HEK293T (cell line): Measurements from ENCODE around the gene LKAAEAR1.

Experiments
- CTCF ChIA-PET: fragments of 350-600 bp; formaldehyde crosslinking; extraction: SDS; loops from one replicate; lab custom pipeline; 2021; ENCODE audit warnings: antibody characterized with exemption, inconsistent platforms; lab: Yijun Ruan, JAX
- POLR2A ChIA-PET: fragments of 350-600 bp; formaldehyde crosslinking; extraction: SDS; loops from one replicate; lab custom pipeline; 2020; ENCODE audit warnings: antibody characterized with exemption, inconsistent platforms; lab: Yijun Ruan, JAX
- DNase-seq: peaks from one replicate; pipeline ENCODE4 v3.0.0; 2012; ENCODE audit warnings: mixed read lengths; ENCODE audit errors: extremely low spot score
- ARNT ChIP-seq: fragments of 450-650 bp; IDR thresholded peaks from 2 replicates; pipeline ENCODE4 v1.6.1; 2017; ENCODE audit warnings: mild to moderate bottlenecking
- BHLHE40 ChIP-seq: fragments of 450-650 bp; IDR thresholded peaks from 2 replicates; pipeline ENCODE4 v1.6.1; 2016; ENCODE audit warnings: mild to moderate bottlenecking, moderate library complexity, borderline replicate concordance
- CTBP1 ChIP-seq: fragments of 450-650 bp; IDR thresholded peaks from 2 replicates; pipeline ENCODE4 v1.6.1; 2016; ENCODE audit warnings: borderline replicate concordance
- ELF4 ChIP-seq: fragments of 450-650 bp; IDR thresholded peaks from 2 replicates; pipeline ENCODE4 v1.6.1; 2017; ENCODE audit warnings: antibody characterized with exemption
- FOXA1 ChIP-seq: fragments of 450-650 bp; IDR thresholded peaks from 2 replicates; pipeline ENCODE4 v1.6.1; 2016; ENCODE audit warnings: mild to moderate bottlenecking
- FOXK2 ChIP-seq: fragments of 450-650 bp; IDR thresholded peaks from 2 replicates; pipeline ENCODE4 v1.6.1; 2016; ENCODE audit warnings: mild to moderate bottlenecking
- FOXM1 ChIP-seq: fragments of 450-650 bp; IDR thresholded peaks from 2 replicates; pipeline ENCODE4 v1.6.1; 2017; ENCODE audit warnings: mild to moderate bottlenecking, borderline replicate concordance
- HDGF ChIP-seq: fragments of 450-650 bp; IDR thresholded peaks from 2 replicates; pipeline ENCODE4 v1.6.1; 2017; ENCODE audit warnings: antibody characterized with exemption, borderline replicate concordance
- L3MBTL2 ChIP-seq: fragments of 450-650 bp; conservative IDR thresholded peaks from 2 replicates; pipeline ENCODE4 v1.6.1; 2016; ENCODE audit warnings: mild to moderate bottlenecking
- LEF1 ChIP-seq: fragments of 450-650 bp; IDR thresholded peaks from 2 replicates; pipeline ENCODE4 v1.6.1; 2017; ENCODE audit warnings: mild to moderate bottlenecking, borderline replicate concordance
- NFRKB ChIP-seq: fragments of 450-650 bp; IDR thresholded peaks from 2 replicates; pipeline ENCODE4 v1.6.1; 2016; ENCODE audit warnings: mild to moderate bottlenecking, moderate library complexity
- SP1 ChIP-seq: fragments of 450-650 bp; IDR thresholded peaks from 2 replicates; pipeline ENCODE4 v1.6.1; 2017
- SUZ12 ChIP-seq: fragments of 450-650 bp; IDR thresholded peaks from 2 replicates; pipeline ENCODE4 v1.6.1; 2016; ENCODE audit warnings: mild to moderate bottlenecking
- TARDBP ChIP-seq: fragments of 450-650 bp; IDR thresholded peaks from 2 replicates; pipeline ENCODE4 v1.6.1; 2016
- ZNF384 ChIP-seq: fragments of 450-650 bp; IDR thresholded peaks from 2 replicates; pipeline ENCODE4 v1.6.1; 2016
- TF ChIP-seq, protein P1 (sequence below): fragments of 450-650 bp; IDR thresholded peaks from 2 replicates; pipeline ENCODE4 v1.6.1; 2016

The LKAAEAR1 gene

DNA sequence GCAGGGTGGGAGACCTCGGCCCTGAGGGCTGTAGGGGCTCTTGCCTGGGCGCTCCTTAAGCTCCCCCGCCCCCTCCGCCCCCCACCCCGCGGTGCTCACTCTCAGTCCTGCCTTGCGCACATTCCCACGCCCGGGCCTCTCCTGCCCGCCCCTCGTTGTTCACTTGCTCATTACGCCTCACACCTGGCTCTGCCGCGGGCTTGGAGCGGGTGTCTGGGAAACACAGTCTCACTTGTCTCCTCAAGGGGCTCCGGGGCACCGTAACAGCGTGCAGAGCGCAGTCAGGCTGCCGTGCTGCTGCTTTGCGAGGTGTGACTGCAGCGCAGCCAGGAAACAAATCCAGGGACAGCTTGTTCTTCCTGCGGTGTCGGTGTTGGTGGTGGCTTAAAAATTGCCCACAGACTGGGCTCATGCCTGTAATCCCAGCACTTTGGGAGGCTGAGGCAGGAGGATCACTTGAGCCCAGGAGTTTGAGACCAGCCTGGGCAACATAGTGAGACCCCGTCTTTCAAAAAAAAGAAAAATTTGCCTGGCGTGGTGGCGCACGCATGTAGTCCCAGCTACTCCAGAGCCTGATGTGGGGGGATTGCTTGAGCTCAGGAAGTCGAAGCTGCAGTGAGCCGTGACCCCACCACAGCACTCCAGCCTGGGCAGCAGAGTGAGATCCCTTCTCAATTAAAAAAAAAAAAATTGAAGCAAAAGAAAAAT, 18.6 kb upstream of the LKAAEAR1 start:
- CTCF ChIA-PET = interaction anchor here (0.6 to 1.4 kb wide), 4 partner anchors 9 to 125 kb away, joined by 3 read pairs; partner anchors contain the start of gene LKAAEAR1
- POLR2A ChIA-PET = no interaction called here
- TF ChIP-seq ZNF384 = 0 out of 2 replicates have a peak, but pooled peaks have one; percentile 24
- no peak for TF ChIP-seq ELF4
- TF ChIP-seq L3MBTL2 = peak; percentile 36; the same call in 1 of the 2 replicates
- DNase-seq = peak; percentile 48

DNA sequence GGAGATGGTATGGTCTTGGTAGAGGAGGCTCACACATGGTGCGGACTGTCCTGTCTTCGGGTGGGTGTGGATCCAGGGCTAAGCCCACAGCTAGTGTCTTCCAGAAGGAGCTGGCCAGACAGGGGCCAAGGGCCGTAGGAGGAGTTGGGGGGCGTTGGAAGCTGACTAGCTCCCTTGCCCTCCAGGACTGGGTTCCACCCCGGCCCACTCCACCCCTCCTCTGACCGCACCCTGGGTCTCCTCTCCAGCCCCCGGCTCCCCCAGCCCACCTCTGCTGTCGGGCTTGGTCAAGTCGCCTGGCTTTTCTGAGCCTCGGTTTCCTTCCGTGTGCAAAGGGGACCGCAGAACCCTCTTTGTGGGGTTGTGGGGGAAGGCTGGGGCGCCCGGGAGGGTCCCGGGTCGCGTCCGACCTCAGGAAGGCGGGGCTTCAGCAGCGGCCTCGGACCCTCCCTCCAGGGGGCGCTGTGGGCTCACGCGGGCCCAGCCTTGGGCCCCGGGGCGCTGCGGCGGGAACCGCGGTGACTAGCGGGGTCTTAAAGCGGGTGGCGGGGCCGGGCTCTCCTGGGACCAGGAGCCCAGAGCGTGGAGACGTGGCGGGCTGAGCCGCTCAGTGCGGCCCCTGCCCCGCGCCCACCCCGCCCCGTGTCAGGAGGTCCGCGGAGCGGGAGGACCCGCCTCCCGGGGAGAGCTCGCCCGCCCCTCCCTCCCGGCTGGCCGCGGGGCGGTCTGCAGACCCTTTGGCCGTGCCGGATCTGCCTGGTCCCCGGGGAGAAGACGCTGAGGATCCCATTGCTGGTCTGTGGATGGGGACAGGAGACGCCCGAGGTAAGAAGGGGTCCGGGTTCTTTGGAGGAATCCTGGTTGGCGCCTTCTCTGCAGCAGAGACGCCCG, 17.8 kb upstream of the LKAAEAR1 start:
- POLR2A ChIA-PET = interaction anchor here (0.6 kb wide), 1 partner anchor 40 kb away, joined by 3 read pairs; no protein-coding TSS in a partner anchor
- CTCF ChIA-PET = interaction anchor here (0.6 to 1.4 kb wide), 4 partner anchors 9 to 126 kb away, joined by 3 read pairs; partner anchors contain the start of gene LKAAEAR1
- peak; percentile 92 for DNase-seq
- TF ChIP-seq LEF1 (no peak), SUZ12 (no peak), TARDBP (no peak), CTBP1 (no peak), NFRKB (no peak), ELF4 (no peak), ZNF384 (no peak), BHLHE40 (no peak)
- TF ChIP-seq, protein P1, sequence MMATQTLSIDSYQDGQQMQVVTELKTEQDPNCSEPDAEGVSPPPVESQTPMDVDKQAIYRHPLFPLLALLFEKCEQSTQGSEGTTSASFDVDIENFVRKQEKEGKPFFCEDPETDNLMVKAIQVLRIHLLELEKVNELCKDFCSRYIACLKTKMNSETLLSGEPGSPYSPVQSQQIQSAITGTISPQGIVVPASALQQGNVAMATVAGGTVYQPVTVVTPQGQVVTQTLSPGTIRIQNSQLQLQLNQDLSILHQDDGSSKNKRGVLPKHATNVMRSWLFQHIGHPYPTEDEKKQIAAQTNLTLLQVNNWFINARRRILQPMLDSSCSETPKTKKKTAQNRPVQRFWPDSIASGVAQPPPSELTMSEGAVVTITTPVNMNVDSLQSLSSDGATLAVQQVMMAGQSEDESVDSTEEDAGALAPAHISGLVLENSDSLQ = no peak

DNA sequence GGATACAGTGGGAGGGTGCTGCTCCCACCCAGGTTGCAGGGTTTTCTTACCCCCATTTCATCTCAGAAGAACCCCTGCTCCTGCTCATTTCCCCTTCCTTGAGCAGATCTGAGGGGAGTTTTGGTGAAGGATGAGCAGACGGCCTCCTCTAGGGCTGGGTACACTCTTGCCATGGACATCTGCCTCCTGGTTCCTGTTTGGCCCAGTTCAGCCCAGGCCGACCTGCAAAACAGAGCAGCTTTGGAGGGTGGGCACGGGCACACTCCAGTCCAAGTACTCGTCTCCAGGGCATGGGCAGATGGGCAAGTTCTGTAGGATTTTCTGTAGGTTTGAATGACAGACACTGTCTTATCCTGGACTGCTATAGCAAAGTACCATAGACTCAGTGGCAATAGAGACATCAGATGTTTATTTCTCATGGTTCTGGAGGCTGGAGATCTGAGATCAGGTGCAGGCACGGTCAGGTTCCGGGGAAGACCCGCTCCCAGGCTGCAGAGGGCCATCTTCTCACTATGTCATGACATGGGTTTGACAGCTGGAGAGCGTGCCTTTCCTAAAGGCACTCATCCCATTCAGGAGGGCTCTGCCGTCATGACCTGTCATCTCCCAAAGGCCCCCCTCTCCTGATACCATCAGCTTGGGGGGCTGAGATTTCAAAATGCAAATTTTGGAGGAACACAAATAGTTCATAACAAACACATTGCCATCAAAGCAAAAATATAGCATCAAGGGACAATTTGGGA, 16.9 kb upstream of the LKAAEAR1 start:
- POLR2A ChIA-PET = interaction anchor here (0.6 kb wide), 1 partner anchor 39 kb away, joined by 3 read pairs; no protein-coding TSS in a partner anchor
- DNase-seq = no peak
- CTCF ChIA-PET = no interaction called here

DNA sequence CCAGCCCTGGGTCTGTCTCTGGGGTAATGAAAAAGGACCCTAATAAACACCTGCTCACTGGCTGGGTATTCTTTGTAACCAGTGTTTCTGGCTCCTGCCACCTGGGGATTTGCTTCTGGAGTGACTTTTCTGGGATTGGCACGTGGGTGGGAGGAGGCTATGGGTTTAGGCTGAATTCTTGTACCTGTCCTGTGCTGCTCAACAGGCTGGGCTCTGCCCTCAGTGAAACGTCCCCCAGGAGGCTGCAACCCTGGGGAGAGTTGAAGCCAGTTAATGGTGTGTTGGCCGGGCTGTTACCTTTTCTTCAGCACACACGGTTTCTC, 16.3 kb upstream of the LKAAEAR1 start:
- CTCF ChIA-PET = interaction anchor here (1.5 kb wide), 1 partner anchor 17 kb away, joined by 3 read pairs; no protein-coding TSS in a partner anchor

More for the DNA sequence above, 16.9 kb upstream of the LKAAEAR1 start:
- TF ChIP-seq CTBP1 (no peak), FOXK2 (no peak), HDGF (no peak), L3MBTL2 (no peak)
- TF ChIP-seq, protein P1 = no peak

DNA sequence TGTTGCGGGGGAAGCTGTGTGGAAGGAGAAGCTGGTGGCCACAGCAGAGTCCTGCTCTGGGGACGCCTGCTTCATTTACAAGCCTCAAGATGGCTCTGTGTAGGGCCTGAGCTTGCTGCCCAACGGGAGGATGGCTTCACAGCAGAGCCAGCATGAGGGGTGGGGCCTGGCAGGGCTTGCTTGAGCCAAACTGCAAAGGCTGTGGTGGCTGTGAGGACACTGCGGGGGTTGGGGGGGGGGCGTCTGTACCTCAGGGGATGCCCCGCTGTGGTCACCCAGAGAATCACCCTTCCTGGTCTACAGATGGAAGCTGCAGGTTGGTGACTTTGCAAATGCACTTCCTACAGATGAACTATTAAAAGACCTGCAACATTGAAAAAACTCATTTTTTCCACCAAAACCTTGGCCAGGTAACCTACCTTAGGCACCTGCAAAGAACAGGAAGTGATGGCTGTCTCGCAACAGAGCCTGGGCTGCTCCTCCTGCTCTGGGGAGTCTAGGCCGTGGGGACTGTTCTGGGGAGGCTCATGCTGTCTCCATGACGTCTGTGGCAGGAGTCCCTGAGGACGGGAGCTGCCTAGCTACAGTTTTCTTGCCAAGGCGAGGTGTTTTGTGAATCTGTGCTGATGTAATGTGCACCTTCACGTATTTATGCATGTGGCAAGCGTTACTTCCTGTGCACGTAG, 15.8 kb upstream of the LKAAEAR1 start:
- ChIA-PET CTCF (interaction anchor here (1.5 kb wide), 1 partner anchor 16 kb away, joined by 3 read pairs; no protein-coding TSS in a partner anchor), POLR2A (no interaction called here)
- DNase-seq = no peak
- TF ChIP-seq, protein P1 = no peak
- TF ChIP-seq SP1 (no peak), BHLHE40 (no peak), ELF4 (no peak), FOXM1 (no peak), FOXA1 (no peak), NFRKB (no peak), FOXK2 (no peak), ARNT (no peak), HDGF (no peak), CTBP1 (no peak), SUZ12 (no peak)

More for the DNA sequence above, 16.3 kb upstream of the LKAAEAR1 start:
- TF ChIP-seq ZNF384 (no peak), FOXM1 (no peak), LEF1 (no peak)
- POLR2A ChIA-PET = no interaction called here
- no peak for DNase-seq
